CD4-positive, alpha-beta T cell treated with Interleukin-17A for 4 hours (primary cell): Measurements from ENCODE around the gene KCND1.
"Not testable (repeated sequence)": the region's sequence is repeated elsewhere in the genome, so short reads cannot be mapped to it uniquely, and the experiment has no call there.

ENCODE experiments used
- DNase-seq: peaks from one replicate; pipeline ENCODE4 v3.0.0-alpha.2; 2020; ENCODE audit warnings: mixed read lengths

The KCND1 gene

GRCh38 chrX:48971249-48972219 is at the start of gene KCND1:
Gene KCND1 (minus strand): TSS chrX:48971844. CDS start chrX:48970271, 1,573 bp downstream.
- DNase-seq = peak; percentile 18

- DNase-seq = no peak
Observed at GRCh38 chrX:49019599-49020249, 48.1 kb upstream of the KCND1 start.

- DNase-seq = no peak
Observed at GRCh38 chrX:49019050-49019449, 47.4 kb upstream of the KCND1 start.

GRCh38 chrX:49003696-49004095 is 32.1 kb upstream of the KCND1 start:
- no peak for DNase-seq

GRCh38 chrX:49002091-49002935 is 30.7 kb upstream of the KCND1 start, which contains the start of gene GRIPAP1:
Gene GRIPAP1 (minus strand): TSS chrX:49002264. CDS start chrX:49002229, 35 bp downstream.
- DNase-seq = peak; percentile 85

GRCh38 chrX:49001521-49002090 is 30.0 kb upstream of the KCND1 start:
- DNase-seq = peak; percentile 36

GRCh38 chrX:49000636-49001035 is 29.0 kb upstream of the KCND1 start:
- no peak for DNase-seq

- DNase-seq = no peak
Observed at GRCh38 chrX:48999030-48999429, 27.4 kb upstream of the KCND1 start.

GRCh38 chrX:48998391-48998790 is 26.7 kb upstream of the KCND1 start:
- no peak for DNase-seq

- no peak for DNase-seq
Observed at GRCh38 chrX:48997865-48998264, 26.2 kb upstream of the KCND1 start.

- DNase-seq = no peak
Observed at GRCh38 chrX:48997455-48997854, 25.8 kb upstream of the KCND1 start.

GRCh38 chrX:48996969-48997368 is 25.3 kb upstream of the KCND1 start:
- DNase-seq = peak; percentile 15

- DNase-seq = no peak
Observed at GRCh38 chrX:48992341-48992740, 20.7 kb upstream of the KCND1 start.

- DNase-seq = no peak
Observed at GRCh38 chrX:48989483-48989882, 17.8 kb upstream of the KCND1 start.

- no peak for DNase-seq
Observed at GRCh38 chrX:48983896-48984295, 12.3 kb upstream of the KCND1 start.

- DNase-seq = no peak
Observed at GRCh38 chrX:48983081-48983480, 11.4 kb upstream of the KCND1 start.

GRCh38 chrX:48981178-48981577 is 9.5 kb upstream of the KCND1 start:
- DNase-seq = no peak

GRCh38 chrX:48980341-48980740 is 8.7 kb upstream of the KCND1 start:
- not testable (repeated sequence) for DNase-seq

- DNase-seq = no peak
Observed at GRCh38 chrX:48978226-48978625, 6.6 kb upstream of the KCND1 start.

- DNase-seq = no peak
Observed at GRCh38 chrX:48976086-48976485, 4.4 kb upstream of the KCND1 start.

GRCh38 chrX:48975541-48975940 is 3.9 kb upstream of the KCND1 start:
- DNase-seq = no peak

- DNase-seq = no peak
Observed at GRCh38 chrX:48975041-48975440, 3.4 kb upstream of the KCND1 start.

- DNase-seq = no peak
Observed at GRCh38 chrX:48974574-48974973, 2.9 kb upstream of the KCND1 start.
